Rectal smooth muscle tissue (tissue), 1 donor: ENCODE measurements around the gene ZNF428.

Experiments
- H3K27ac ChIP-seq: one replicate; pipeline ENCODE4 v1.7.0; 2013; ENCODE audit warnings: low read depth, low read length, inconsistent platforms
- H3K27me3 ChIP-seq: one replicate; pipeline ENCODE4 v1.7.0; 2013; ENCODE audit warnings: low read length; ENCODE audit not compliant: control insufficient read depth, insufficient read depth
- H3K36me3 ChIP-seq: one replicate; pipeline ENCODE4 v1.7.0; 2013; ENCODE audit warnings: low read length; ENCODE audit not compliant: control insufficient read depth, insufficient read depth
- H3K4me1 ChIP-seq: one replicate; pipeline ENCODE4 v1.7.0; 2013; ENCODE audit warnings: low read length; ENCODE audit not compliant: control insufficient read depth, insufficient read depth
- H3K4me3 ChIP-seq: one replicate; pipeline ENCODE4 v1.7.0; 2013; ENCODE audit warnings: low read length
- H3K9ac ChIP-seq: one replicate; pipeline ENCODE4 v1.7.0; 2013; ENCODE audit warnings: low read length

ZNF428 gene

GRCh38 chr19:43575955-43576878 is 43.2 kb downstream of the ZNF428 start:
- no peak overlapping the region for H3K27ac ChIP-seq
- H3K9ac ChIP-seq = no peak overlapping the region
- no peaks in the 10 kb centered on the region for H3K27me3 ChIP-seq
- no peaks in the 10 kb centered on the region for H3K36me3 ChIP-seq
- peaks cover 16% of the 10 kb centered on the region for H3K4me1 ChIP-seq
- peak overlapping the region; percentile 31 for H3K4me3 ChIP-seq

GRCh38 chr19:43575156-43575950 is 44.1 kb downstream of the ZNF428 start, which contains the start of the genes PINLYP and XRCC1:
Gene PINLYP (plus strand): TSS chr19:43575801. CDS start chr19:43577192, 1,391 bp downstream.
Gene XRCC1 (minus strand): TSS chr19:43575527. CDS start chr19:43575458, 69 bp downstream.
- H3K27me3 ChIP-seq = no peaks in the 10 kb centered on the region
- H3K9ac ChIP-seq = peak within 1 kb of the TSS; percentile 92
- peak within 1 kb of the TSS; percentile 93 for H3K27ac ChIP-seq
- H3K4me3 ChIP-seq = peak within 1 kb of the TSS; percentile 98
- H3K4me1 ChIP-seq = peaks cover 13% of the 10 kb centered on the region
- no peaks in the 10 kb centered on the region for H3K36me3 ChIP-seq

GRCh38 chr19:43574424-43575155 is 44.8 kb downstream of the ZNF428 start:
- H3K4me3 ChIP-seq = peak overlapping the region; percentile 98
- H3K36me3 ChIP-seq = no peaks in the 10 kb centered on the region
- H3K9ac ChIP-seq = peak overlapping the region; percentile 92
- H3K27me3 ChIP-seq = no peaks in the 10 kb centered on the region
- H3K4me1 ChIP-seq = peaks cover 7% of the 10 kb centered on the region
- peak overlapping the region; percentile 93 for H3K27ac ChIP-seq

GRCh38 chr19:43572171-43572588 is 47.2 kb downstream of the ZNF428 start:
- peaks cover 7% of the 10 kb centered on the region for H3K4me1 ChIP-seq
- no peak overlapping the region for H3K9ac ChIP-seq
- H3K4me3 ChIP-seq = no peak overlapping the region
- no peak overlapping the region for H3K27ac ChIP-seq
- H3K36me3 ChIP-seq = no peaks in the 10 kb centered on the region
- H3K27me3 ChIP-seq = no peaks in the 10 kb centered on the region

- Histone ChIP-seq H3K27me3 (no peaks in the 10 kb centered on the region), H3K36me3 (no peaks in the 10 kb centered on the region), H3K9ac (no peak overlapping the region), H3K4me1 (peaks cover 5% of the 10 kb centered on the region), H3K27ac (no peak overlapping the region), H3K4me3 (no peak overlapping the region)
Observed at GRCh38 chr19:43570174-43570791, 49.1 kb downstream of the ZNF428 start.

GRCh38 chr19:43569657-43570056 is 49.8 kb downstream of the ZNF428 start:
- Histone ChIP-seq H3K9ac (no peak overlapping the region), H3K36me3 (no peaks in the 10 kb centered on the region)

GRCh38 chr19:43564800-43565199 is 54.6 kb downstream of the ZNF428 start:
- Histone ChIP-seq H3K4me1 (no peaks in the 10 kb centered on the region), H3K27me3 (no peaks in the 10 kb centered on the region), H3K4me3 (no peak overlapping the region), H3K27ac (no peak overlapping the region), H3K9ac (no peak overlapping the region), H3K36me3 (peaks cover 2% of the 10 kb centered on the region)

More at GRCh38 chr19:43569657-43570056, 49.8 kb downstream of the ZNF428 start:
- peaks cover 3% of the 10 kb centered on the region for H3K4me1 ChIP-seq
- no peak overlapping the region for H3K4me3 ChIP-seq
- H3K27me3 ChIP-seq = no peaks in the 10 kb centered on the region
- no peak overlapping the region for H3K27ac ChIP-seq

- Histone ChIP-seq H3K4me1 (no peaks in the 10 kb centered on the region), H3K9ac (no peak overlapping the region), H3K27me3 (no peaks in the 10 kb centered on the region), H3K4me3 (no peak overlapping the region), H3K36me3 (peaks cover 2% of the 10 kb centered on the region), H3K27ac (no peak overlapping the region)
Observed at GRCh38 chr19:43563816-43564457, 55.5 kb downstream of the ZNF428 start.

- Histone ChIP-seq H3K9ac (no peak overlapping the region), H3K36me3 (peaks cover 5% of the 10 kb centered on the region), H3K27ac (peak overlapping the region; percentile 68), H3K4me1 (no peaks in the 10 kb centered on the region), H3K4me3 (peak overlapping the region; percentile 40), H3K27me3 (no peaks in the 10 kb centered on the region)
Observed at GRCh38 chr19:43562698-43563241, 56.7 kb downstream of the ZNF428 start.

- H3K36me3 ChIP-seq = peaks cover 5% of the 10 kb centered on the region
- peak overlapping the region; percentile 36 for H3K27ac ChIP-seq
- H3K4me3 ChIP-seq = peak overlapping the region; percentile 40
- no peaks in the 10 kb centered on the region for H3K27me3 ChIP-seq
- no peaks in the 10 kb centered on the region for H3K4me1 ChIP-seq
- no peak overlapping the region for H3K9ac ChIP-seq
Observed at GRCh38 chr19:43562226-43562697, 57.2 kb downstream of the ZNF428 start.
